ENCODE data around the gene SLC16A11.
"Not testable (repeated sequence)": the region's sequence is repeated elsewhere in the genome, so short reads cannot be mapped to it uniquely, and the experiment has no call there.

SLC16A11 gene

GRCh38 chr17:7058831-7059447 lies 15.0 kb upstream of the SLC16A11 start:
- no peak for FAIRE-seq

GRCh38 chr17:7056386-7056785 lies 12.5 kb upstream of the SLC16A11 start:
- FAIRE-seq: no peak

GRCh38 chr17:7050583-7050982 lies 6.7 kb upstream of the SLC16A11 start:
- FAIRE-seq: not testable (repeated sequence)

- no peak for FAIRE-seq
Measured at GRCh38 chr17:7048968-7049367, 5.1 kb upstream of the SLC16A11 start.

GRCh38 chr17:7047566-7047965 lies 3.7 kb upstream of the SLC16A11 start:
- no peak for FAIRE-seq

- FAIRE-seq: not testable (repeated sequence)
Measured at GRCh38 chr17:7046725-7047397, 3.0 kb upstream of the SLC16A11 start.

GRCh38 chr17:7046127-7046724 lies 2.3 kb upstream of the SLC16A11 start:
- no peak for FAIRE-seq

- FAIRE-seq: peak; percentile 86
Measured at GRCh38 chr17:7045492-7046126, 1.7 kb upstream of the SLC16A11 start.

GRCh38 chr17:7043182-7043496 lies 753 bp downstream of the SLC16A11 start:
- FAIRE-seq: no peak

- no peak for FAIRE-seq
Measured at GRCh38 chr17:7042501-7043181, 1.3 kb downstream of the SLC16A11 start.

GRCh38 chr17:7041607-7042500 lies 2.0 kb downstream of the SLC16A11 start:
- FAIRE-seq: no peak

- FAIRE-seq: no peak
Measured at GRCh38 chr17:7039832-7040231, 4.1 kb downstream of the SLC16A11 start.

- FAIRE-seq: no peak
Measured at GRCh38 chr17:7038025-7038862, 5.6 kb downstream of the SLC16A11 start.

GRCh38 chr17:7035591-7036368 lies 8.1 kb downstream of the SLC16A11 start, which contains the start of gene SLC16A13:
SLC16A13 (plus strand) TSS chr17:7036015; CDS start chr17:7036383, 368 bp downstream.
- FAIRE-seq: peak; percentile 87

GRCh38 chr17:7034955-7035590 lies 8.8 kb downstream of the SLC16A11 start:
- FAIRE-seq: no peak

GRCh38 chr17:7029659-7030058 lies 14.2 kb downstream of the SLC16A11 start:
- FAIRE-seq: no peak

GRCh38 chr17:7029096-7029495 lies 14.8 kb downstream of the SLC16A11 start:
- no peak for FAIRE-seq

GRCh38 chr17:7027335-7027734 lies 16.6 kb downstream of the SLC16A11 start:
- no peak for FAIRE-seq

GRCh38 chr17:7026471-7027115 lies 17.3 kb downstream of the SLC16A11 start:
- no peak for FAIRE-seq
